NCI-H2107 treated with DMSO at 0.1 percent for 48 hours (cell line): ENCODE data around the gene SCN1B.

Experiments
- DNase-seq: peaks from one replicate; lab custom pipeline; 2025; ENCODE audit not compliant: unreplicated experiment; lab: John Stamatoyannopoulos, UW

SCN1B gene

DNA sequence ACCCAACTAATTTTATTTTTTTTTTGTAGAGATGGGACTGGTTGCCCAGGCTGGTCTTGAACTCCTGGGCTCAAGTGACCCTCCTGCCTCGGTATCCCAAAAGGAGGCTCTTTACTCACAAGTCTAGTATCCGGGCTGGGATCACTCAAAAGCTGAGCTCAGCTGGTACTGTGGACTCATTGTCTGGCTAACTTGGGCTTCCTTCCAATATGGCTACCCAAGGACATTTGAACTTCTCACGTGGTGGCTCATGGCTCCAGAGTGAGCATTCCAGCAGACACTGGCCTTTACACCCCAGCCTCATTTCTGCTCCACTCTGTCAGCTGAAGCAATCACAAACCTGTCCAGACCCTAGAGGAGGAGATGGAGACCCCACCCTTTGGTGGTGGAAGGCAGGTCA is 40.2 kb downstream of the SCN1B start:
- DNase-seq = no peak

DNA sequence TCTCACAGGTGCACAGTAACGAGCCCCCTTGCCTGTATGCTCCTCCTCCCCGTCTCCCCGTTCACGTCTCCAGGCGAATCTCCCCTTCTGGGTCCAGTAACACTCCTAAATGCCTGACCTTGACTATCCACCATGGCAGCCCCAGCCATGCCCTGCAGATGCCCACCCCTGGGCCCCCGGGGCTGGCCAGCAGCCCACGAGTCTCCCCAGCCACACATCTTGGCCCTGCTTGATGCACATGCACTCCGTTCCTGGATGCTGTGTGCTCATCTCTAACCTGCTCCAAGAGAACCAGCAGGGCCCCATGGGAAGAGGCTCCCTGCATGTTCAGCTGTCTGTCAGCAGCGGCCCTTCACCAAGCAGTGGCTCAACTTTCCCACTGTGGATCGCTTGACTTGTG is 43.2 kb downstream of the SCN1B start:
- DNase-seq = no peak

DNA sequence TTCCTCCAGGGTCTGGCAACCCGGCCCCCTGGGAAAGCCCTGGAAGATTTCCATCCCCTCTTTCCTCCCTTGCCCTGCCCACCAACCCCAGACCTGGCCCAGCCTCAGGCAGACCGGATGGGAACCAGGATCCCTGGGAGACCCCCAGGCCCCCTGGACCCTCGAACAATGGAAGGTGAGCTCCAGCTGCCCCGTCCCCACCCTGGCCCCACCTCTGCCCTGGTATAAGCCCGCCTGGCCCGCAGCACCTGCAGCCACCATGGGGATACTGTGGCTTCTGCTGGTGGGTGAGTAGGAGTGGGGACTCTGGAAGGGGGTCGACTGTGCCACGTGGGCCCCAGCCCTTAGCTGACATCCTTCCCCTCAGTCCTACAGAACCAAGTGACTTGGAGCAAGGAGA is 43.7 kb downstream of the SCN1B start:
- no peak for DNase-seq

DNA sequence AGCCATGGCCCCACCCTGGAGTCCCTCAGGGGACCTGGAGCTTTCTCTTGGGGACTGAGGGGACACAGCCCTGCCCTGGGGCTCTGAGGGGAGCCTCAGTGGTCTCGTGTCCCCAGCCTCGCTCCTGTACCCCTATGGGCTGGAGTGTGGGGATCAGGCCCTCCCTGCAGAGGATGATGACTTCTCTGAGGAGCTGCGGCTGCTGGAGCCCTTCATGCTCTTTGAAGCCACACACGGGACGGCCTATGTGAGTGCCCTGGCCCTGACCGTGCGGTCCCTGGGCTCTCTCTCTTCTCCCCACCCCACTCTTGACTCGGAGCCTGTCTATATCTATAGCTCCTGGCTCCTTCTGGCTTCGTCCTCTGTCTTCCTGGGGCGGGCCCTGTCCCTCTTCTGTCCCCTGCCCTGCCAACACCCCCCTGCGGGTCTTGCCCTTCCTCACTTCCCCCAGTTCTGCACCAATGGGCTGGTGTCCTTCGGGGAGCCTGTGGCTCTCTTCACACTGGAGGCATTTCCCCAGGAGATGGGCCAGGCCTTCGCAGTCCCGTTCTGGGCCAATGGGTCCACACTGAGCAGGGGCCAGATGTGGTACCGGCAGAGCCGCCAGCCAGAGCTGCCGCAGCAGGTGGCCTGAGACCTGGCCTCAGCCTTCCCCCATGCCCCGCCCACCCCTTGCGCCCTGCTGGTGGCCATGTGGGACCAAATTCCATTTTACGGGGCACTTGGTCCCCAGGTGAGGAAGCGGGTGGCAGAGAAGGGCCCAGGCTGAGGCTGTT is 44.3 kb downstream of the SCN1B start:
- no peak for DNase-seq

DNA sequence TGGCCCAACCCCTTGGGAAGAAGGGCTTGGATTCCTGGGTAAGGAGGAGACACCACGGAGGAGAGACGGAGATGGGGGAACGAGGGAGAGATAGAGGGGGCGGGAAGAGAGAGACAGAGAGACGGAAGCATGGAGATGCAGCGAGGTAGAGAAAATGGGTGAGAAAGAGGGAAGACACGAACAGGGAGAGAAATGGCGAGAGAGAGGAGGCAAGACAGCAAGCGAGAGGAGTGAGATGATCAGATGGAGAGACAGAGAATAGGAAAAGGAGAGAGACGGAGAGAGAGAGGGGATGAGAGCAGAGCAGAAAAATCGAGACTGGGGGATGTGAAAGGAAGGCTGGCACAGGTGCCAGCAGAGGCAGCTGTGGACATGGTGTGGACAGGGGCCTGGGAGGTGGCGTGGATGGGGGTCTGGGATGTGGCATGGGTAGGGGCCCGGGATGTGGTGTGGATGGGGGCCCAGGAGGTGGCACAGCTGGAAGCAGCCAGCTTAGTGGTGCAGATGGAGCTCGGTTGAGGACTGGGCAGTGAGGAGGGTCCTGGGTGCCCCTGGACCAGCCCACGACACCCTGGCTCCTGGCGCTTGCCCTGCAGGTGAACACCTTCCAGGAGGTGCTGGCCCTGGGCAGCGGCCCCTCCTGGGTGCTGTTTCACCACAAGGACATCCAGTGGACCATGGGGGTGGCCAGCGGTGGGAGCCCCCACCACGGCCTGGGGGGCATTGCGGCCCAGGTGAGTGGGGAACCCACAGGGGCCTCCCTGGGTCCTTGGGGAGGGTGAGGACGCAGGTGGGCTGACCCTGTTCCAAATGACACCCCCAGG is 45.1 kb downstream of the SCN1B start:
- no peak for DNase-seq

DNA sequence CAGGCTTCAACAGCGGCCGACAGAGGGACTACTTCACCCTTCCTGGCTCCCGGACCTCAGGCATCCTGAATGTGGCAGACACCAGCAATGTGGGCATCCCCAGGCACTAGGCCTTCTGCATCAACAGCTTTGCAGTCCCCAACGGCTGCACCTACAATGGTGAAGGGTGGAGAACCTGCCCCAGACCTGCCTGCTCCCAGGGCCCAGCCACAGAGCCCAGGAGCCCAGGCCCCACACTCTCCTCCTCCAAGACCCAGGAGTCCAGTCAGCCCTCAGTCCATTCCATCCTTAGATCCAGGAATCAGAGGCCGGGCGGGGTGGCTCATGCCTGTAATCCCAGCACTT is 45.7 kb downstream of the SCN1B start:
- no peak for DNase-seq

DNA sequence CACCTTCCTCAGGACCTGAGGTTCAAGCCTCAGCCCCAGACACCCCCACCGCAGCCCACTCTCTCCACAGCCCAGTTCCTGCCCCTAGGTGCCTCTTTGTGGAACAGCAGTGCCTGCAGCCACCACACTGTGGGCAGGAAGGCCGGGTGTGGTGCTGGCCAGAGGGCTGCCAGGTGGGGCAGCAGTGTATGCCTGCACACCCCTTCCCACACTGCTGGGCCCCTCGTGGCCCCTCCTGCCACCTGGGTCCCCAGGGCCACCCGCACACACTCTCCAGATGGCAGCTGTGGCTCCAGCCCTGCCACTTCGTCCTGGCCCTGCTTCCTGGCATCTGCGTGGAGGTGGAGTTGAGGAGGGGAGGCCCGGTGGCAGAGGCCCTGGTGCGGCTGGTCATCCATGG is 46.4 kb downstream of the SCN1B start:
- no peak for DNase-seq

DNA sequence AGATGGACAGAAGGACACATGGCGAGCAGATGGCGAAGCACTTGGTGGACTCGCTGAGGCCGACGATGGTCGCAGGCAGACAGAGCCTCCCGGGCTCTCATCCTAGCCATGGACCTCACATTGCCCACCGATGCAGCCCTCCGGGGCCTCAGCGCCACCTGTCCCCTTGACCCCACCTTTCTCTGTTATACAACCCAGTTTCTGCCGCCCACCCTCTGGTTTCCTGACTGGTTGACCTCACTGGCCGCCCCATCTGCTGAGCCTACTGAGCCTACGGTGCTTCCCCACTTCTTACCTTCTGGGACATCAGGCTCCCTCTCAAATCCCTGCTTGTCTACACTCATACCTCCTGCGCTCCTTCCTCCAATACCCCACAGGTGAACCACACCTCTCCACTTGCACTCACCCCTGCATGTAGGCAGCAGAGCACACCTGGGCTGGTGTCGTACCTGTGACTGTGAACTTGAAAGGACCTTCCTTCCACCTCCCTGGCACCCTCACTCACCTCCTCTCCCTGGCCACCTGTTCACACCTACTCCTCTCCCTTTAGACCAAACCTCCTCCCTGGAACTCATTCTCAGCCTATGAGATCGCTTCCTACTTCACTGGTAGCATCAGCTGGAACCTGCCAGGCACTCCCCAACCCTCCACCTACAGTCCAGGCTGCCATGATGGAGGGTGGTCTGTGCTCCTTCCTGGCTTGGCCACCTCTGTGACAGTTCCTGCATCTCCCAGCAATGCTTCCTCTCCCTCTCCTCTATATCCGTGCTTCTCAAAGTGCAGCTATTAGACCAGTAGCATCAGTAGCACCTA is 47.3 kb downstream of the SCN1B start:
- no peak for DNase-seq

DNA sequence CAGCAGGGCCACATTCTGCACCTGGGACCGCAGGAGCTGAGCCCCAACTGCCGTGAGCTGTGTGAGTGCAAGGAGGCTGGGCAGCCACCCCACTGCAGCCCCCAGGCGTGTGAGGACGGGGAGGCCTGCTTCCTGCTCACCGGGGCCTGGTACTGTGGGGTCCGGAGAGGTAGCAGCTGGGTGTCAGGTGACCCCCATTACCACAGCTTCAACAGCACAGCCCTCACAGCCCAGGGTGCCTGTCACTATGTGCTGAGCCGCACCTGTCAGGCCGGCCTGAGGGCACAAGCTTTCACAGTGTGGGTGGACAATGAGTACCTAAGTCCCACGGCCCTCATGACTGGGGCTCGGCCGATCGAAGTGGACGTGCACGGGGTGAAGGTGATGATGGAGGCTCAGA is 49.6 kb downstream of the SCN1B start:
- DNase-seq = no peak

DNA sequence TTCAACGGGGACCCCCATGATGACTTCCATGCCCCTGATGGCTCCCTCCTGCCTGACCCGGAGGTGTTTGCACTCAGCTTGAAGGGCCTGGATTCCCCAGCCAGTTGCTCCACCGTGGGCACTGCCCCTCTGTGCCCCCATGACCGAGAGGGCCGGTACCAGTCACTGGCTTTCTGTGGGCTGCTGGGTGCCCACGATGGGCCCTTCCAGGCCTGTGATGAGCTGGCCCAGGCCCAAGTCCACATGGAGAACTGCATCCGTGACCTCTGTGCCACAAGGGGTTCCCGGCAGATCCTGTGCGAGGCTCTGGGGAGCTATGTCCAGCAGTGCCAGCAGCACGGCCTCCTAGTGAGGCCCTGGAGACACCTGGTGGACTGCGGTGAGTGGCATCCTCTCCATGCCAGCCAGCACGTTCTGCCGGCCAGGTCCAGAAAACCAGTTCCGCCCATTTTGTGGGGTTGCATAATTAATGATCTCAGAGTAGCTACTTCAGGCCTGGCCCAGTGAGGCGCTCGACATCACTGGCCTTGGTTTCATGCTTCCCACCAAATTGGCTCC is 50.4 kb downstream of the SCN1B start:
- DNase-seq = no peak

DNA sequence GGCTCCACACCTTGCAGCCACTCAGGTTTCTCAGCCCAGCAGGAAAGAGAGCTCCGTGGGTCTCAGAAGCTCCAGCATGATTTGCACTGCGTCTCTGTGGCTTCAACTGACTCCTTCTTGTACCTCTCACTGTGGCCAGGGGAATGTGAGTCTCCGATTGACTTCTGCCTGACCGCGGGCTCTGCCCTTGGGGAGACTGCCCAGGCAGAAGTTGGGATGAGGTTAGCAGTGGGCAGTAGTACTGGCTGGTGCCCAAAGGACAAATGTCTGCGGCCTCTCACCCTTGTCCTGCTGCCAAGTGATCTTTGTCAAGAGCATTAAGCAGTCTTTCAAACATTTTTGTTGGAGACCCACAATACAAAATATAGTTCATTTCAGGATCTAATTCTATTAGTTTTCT is 50.9 kb downstream of the SCN1B start:
- DNase-seq = no peak

DNA sequence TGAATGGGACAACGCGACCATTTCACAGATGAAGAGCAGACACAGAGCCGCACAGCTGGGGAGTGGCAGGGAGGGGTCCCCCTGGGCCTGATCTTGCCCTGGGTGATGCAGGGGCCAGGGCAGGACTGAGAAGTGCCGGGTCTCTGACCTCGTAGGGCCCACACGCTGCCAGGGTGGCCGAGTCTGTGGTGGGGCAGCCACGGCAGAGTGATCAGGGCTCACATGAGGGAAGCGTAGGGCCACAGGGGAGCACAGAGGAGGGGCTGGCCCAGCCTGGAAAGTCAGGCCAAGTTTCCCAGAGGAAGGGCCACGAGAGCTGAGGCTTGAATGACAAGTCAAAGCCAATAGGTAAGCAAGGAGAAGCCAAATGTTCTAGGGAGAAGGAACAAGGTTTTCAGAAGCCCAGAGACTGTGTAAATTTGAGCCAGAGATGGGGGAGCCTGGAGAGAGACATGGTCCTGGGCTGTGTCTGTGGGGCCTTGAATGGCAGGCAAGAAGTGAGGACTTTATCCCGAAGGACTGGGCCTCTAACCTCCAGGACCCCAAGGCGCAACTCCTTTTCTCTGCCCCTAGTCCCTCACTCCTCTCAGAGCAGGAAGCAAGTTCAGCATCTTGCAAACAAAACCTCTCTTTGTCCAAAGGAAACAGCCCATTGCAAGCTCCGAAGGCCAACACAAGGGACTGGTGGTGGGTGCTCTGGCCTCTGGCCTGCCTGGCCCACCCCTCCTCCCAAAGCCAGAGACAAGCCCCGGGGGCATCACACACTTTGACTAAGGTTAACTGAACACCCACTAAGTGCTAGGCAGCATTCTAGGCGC is 53.6 kb downstream of the SCN1B start:
- DNase-seq = no peak

DNA sequence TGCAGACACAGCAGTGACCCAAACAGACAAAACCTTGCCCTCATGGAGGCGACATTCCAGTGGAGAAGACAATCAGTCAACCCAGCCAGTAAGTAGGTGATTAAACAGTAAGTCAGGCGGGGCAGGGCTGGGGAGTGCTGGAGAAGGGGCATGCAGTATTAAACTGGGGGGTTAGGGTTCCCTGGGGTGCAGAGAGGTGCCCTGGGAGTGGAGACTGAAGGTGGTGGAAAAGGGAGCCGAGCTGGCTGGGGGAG is 54.2 kb downstream of the SCN1B start:
- DNase-seq = no peak

DNA sequence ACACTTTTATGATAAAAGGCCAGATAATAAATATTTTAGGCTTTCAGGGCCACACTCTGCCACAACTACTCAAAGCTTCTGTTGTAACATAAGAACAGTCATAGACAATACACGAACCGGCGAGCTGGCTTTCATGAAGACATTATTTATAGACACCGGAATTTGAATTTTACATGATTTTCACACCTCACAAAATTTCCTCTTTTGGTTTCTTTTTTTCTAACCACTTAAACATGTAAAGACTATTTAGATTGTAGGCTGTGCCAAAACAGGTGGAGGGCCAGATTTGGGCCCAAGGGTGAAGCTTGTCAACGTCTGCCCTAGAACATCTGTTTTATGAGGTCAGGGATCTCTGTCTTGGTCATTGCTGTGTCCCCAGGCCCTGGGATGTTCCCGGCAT is 55.7 kb downstream of the SCN1B start:
- DNase-seq = no peak

DNA sequence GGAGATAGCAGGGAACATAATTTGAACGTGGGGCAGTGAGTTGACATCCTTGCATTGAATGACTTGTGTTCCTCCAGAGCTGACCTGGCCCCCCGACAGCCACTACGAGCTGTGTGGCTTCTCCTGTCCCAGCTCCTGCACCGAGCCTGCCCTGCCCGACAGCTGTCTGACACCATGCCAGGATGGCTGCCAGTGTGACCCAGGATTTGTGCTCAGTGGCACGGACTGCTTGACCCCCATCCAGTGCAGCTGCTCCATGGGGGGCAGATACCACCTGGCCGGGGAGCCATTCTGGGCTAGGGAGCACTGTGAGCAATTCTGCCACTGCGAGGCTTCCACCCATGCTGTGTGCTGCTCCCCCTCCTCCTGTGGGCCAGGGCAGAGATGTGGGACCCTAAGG is 56.2 kb downstream of the SCN1B start:
- no peak for DNase-seq

DNA sequence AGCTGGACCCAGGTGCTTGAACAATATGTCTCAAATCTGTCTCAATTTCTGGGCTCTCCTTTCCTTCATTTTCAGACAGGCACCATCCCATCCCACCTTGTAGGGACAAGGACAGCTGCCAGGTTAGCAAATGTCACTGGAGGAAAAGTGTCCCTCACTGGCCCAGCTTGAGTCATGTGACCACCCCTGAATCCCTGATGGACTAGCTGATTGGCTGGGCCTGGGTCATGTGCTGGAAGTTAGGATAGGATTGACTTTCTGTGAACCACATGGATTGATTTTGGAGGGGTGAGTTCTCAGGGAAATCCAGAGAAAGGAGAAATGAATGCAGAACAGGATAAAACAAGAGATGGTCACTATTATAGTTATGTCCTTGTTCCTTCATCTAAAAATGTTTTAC is 57.1 kb downstream of the SCN1B start:
- no peak for DNase-seq

DNA sequence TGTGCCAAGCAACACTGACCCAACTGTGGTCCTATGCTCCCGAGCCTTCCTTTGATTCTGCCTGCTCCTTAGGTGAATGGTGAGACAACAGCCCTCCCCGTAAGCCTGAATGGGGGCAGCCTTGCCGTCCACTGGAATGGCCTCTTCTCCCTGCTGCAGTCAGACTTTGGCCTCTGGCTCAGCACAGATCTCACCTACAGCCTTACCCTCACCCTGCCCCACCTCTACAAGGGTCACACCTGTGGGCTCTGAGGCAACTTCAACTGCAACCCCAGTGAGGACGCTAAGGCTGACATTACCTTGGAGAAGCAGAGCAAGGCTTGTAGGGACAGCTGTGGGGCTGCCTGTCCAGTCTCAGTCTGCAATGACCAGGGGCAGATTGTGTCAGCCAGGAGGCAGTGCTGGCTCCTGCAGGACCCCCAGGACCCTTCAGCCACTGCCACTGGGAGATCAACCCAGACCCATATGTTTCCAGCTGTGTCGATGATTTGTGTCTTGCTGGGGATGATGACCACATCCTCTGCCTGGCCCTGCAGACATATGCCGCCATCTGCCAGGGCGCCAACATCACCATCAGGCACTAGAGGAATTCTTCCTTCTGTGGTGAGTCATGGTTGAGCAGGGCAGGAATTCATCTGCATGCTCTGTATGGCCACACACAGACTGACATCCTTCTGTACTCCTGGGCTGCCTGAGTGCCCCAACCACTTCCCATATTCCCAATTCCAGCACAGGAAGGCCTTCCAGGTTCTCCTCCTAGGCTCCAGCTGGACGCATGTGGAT is 58.1 kb downstream of the SCN1B start:
- DNase-seq = no peak

DNA sequence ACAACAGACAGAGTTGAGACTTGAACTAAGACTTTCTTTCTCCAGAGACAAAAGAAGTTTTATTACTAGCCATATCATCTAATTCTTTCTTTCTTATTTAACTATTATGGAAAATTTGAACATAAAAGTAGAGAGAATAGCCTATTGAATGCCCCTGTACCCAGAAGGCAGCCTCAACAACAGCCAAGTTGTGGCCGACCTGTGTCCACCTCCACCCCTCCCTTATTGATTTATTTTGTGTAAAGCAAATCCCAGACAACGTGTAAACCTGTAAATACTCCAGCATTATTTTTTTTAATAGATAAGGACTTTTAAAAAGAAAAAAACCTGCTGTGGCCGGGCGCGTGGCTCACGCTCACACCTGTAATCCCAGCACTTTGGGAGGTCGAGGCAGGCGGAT is 59.3 kb downstream of the SCN1B start:
- no peak for DNase-seq
